ENCODE measurements around the gene MPHOSPH9. TPM values are rescaled to one million over a fixed set of nuclear protein-coding genes. Genes with fewer than 3 reads are reported as not detected.
A peak's percentile ranks its signal among the peaks of the same experiment; 100 is the strongest.

MPHOSPH9 gene
- total and polyA plus RNA-seq, 2 donors (not counting 1 experiment from before 2014, with no cell fraction given) = 11.8 to 45.1 TPM

- peaks cover 45% of the 10 kb centered on the region for H3K79me2 ChIP-seq (ENCODE audit: control insufficient read depth, insufficient read depth, low read length)
- intact Hi-C loops (cut with micrococcal nuclease) = no loop called here
- peaks cover 63 to 82% of the 10 kb centered on the region in 2 donors for H3K4me1 ChIP-seq (ENCODE audit: control insufficient read depth in 2 of 2, insufficient read depth in 2 of 2, low read length in 2 of 2)
- H3K36me3 ChIP-seq (replicated peaks in 1 of 2; ENCODE audit: control extremely low read depth in 1 of 2, control insufficient read depth in 1 of 2, extremely low read depth in 1 of 2, insufficient read depth in 2 of 2, low read length in 1 of 2) = no peaks in the 10 kb centered on the region
- no peaks in the 10 kb centered on the region for H3K27me3 Mint-ChIP-seq
- no peaks in the 10 kb centered on the region for H3K9me3 Mint-ChIP-seq (ENCODE audit: insufficient read depth)
- no peaks in the 10 kb centered on the region for H4K20me1 ChIP-seq (ENCODE audit: control insufficient read depth, insufficient read depth, low read length, poor library complexity, severe bottlenecking)
- TF ChIP-seq CTCF (IDR thresholded peaks at IDR 0.05) (no peak), EZH2 (IDR thresholded peaks at IDR 0.05; ENCODE audit: borderline replicate concordance, insufficient read depth, low read depth, low read length, poor library complexity, severe bottlenecking) (no peak)
- peaks cover 0 to 4% (median 0%) of the 10 kb centered on the region in 3 donors for H3K9me3 ChIP-seq (ENCODE audit: control extremely low read depth in 1 of 3, control insufficient read depth in 2 of 3, insufficient read depth in 1 of 3, low read length in 2 of 3)
- H3K4me3 Mint-ChIP-seq = no peak overlapping the region
- H3K9ac ChIP-seq (ENCODE audit: low read length) = no peak overlapping the region
- H2AFZ ChIP-seq (ENCODE audit: insufficient read depth, low read depth, low read length, poor library complexity, severe bottlenecking) = no peak overlapping the region
- no peak overlapping the region for H3K4me3 ChIP-seq (ENCODE audit: control extremely low read depth in 1 of 5, extremely low read depth in 1 of 5, insufficient read depth in 1 of 5, low read depth in 2 of 5, low read length in 4 of 5)
- H3K4me1 Mint-ChIP-seq = peaks cover 72% of the 10 kb centered on the region
- 89% methylated on average over 3 of the region's 8 CpGs for WGBS (ENCODE audit: insufficient coverage)
- H3K27me3 ChIP-seq (replicated peaks in 1 of 4; ENCODE audit: control extremely low read depth in 1 of 4, control insufficient read depth in 3 of 4, insufficient read depth in 4 of 4, low read length in 3 of 4) = no peaks in the 10 kb centered on the region
- DNase-seq (no peak), ATAC-seq (ENCODE audit: low read depth) (no peak)
- ChIA-PET POLR2A (interaction anchor here (0.5 to 0.7 kb wide), 2 partner anchors 35 to 732 kb away, joined by 3 to 5 read pairs; no protein-coding TSS in a partner anchor), CTCF (interaction anchor here (1.7 to 2.0 kb wide), 3 partner anchors 25 to 75 kb away, joined by 6 to 9 read pairs (median 6); partner anchors contain the start of gene PITPNM2)
- no peak overlapping the region for H3K4me2 ChIP-seq (replicated peaks; ENCODE audit: low read depth, low read length, poor library complexity, severe bottlenecking)
- H3K27ac ChIP-seq (ENCODE audit: low read length in 2 of 2) = no peak overlapping the region
- H3K27ac Mint-ChIP-seq = peak overlapping the region; percentile 27
Measured at GRCh38 chr12:123118497-123118896, 114.4 kb downstream of the MPHOSPH9 start.

- H3K79me2 ChIP-seq (ENCODE audit: control insufficient read depth, insufficient read depth, low read length) = peaks cover 50% of the 10 kb centered on the region
Measured at GRCh38 chr12:123115409-123116121, 117.4 kb downstream of the MPHOSPH9 start.

More at GRCh38 chr12:123115409-123116121, 117.4 kb downstream of the MPHOSPH9 start:
- no peaks in the 10 kb centered on the region for H3K27me3 Mint-ChIP-seq
- DNase-seq (peak; percentile 89), ATAC-seq (ENCODE audit: low read depth) (peak; percentile 66)
- intact Hi-C loops (cut with micrococcal nuclease) = loop anchor here (2.0 kb wide), 2 partner anchors 27 to 35 kb away; partner anchors contain the start of gene PITPNM2
- Histone ChIP-seq H3K27me3 (replicated peaks in 1 of 4; ENCODE audit: control extremely low read depth in 1 of 4, control insufficient read depth in 3 of 4, insufficient read depth in 4 of 4, low read length in 3 of 4) (no peaks in the 10 kb centered on the region), H3K9ac (ENCODE audit: low read length) (peak overlapping the region; percentile 40), H3K36me3 (replicated peaks in 1 of 2; ENCODE audit: control extremely low read depth in 1 of 2, control insufficient read depth in 1 of 2, extremely low read depth in 1 of 2, insufficient read depth in 2 of 2, low read length in 1 of 2) (no peaks in the 10 kb centered on the region), H3K4me3 (ENCODE audit: control extremely low read depth in 1 of 5, extremely low read depth in 1 of 5, insufficient read depth in 1 of 5, low read depth in 2 of 5, low read length in 4 of 5) (peak overlapping the region in 2 of 5 experiments; percentile 12 to 31), H2AFZ (ENCODE audit: insufficient read depth, low read depth, low read length, poor library complexity, severe bottlenecking) (peak overlapping the region; percentile 77), H3K4me2 (replicated peaks; ENCODE audit: low read depth, low read length, poor library complexity, severe bottlenecking) (peak overlapping the region; percentile 77), H3K27ac (ENCODE audit: low read length in 2 of 2) (peak overlapping the region; percentile 72 to 85), H4K20me1 (ENCODE audit: control insufficient read depth, insufficient read depth, low read length, poor library complexity, severe bottlenecking) (no peaks in the 10 kb centered on the region), H3K4me1 (ENCODE audit: control insufficient read depth in 2 of 2, insufficient read depth in 2 of 2, low read length in 2 of 2) (peaks cover 54 to 62% of the 10 kb centered on the region in 2 donors), H3K9me3 (ENCODE audit: control extremely low read depth in 1 of 3, control insufficient read depth in 2 of 3, insufficient read depth in 1 of 3, low read length in 2 of 3) (peaks cover 0 to 4% (median 0%) of the 10 kb centered on the region in 3 donors)
- H3K27ac Mint-ChIP-seq = peak overlapping the region; percentile 89
- peak overlapping the region; percentile 67 for H3K4me3 Mint-ChIP-seq
- WGBS (ENCODE audit: insufficient coverage) = 83% methylated on average over 1 of the region's 8 CpGs
- TF ChIP-seq EZH2 (IDR thresholded peaks at IDR 0.05; ENCODE audit: borderline replicate concordance, insufficient read depth, low read depth, low read length, poor library complexity, severe bottlenecking) = no peak
- TF ChIP-seq CTCF (IDR thresholded peaks at IDR 0.05) = no peak
- H3K9me3 Mint-ChIP-seq (ENCODE audit: insufficient read depth) = no peaks in the 10 kb centered on the region
- peaks cover 61% of the 10 kb centered on the region for H3K4me1 Mint-ChIP-seq
- ChIA-PET CTCF (interaction anchor here (0.7 to 3.4 kb wide), 11 partner anchors 8 to 123 kb away, joined by 3 to 19 read pairs (median 3); partner anchors contain the start of genes MPHOSPH9, MTRFR and PITPNM2), POLR2A (interaction anchor here (0.6 to 1.9 kb wide), 6 partner anchors 9 to 55 kb away, joined by 3 to 6 read pairs (median 4); partner anchors contain the start of gene PITPNM2)
